ENCODE measurements around the gene SEPTIN10.

The SEPTIN10 gene

DNA sequence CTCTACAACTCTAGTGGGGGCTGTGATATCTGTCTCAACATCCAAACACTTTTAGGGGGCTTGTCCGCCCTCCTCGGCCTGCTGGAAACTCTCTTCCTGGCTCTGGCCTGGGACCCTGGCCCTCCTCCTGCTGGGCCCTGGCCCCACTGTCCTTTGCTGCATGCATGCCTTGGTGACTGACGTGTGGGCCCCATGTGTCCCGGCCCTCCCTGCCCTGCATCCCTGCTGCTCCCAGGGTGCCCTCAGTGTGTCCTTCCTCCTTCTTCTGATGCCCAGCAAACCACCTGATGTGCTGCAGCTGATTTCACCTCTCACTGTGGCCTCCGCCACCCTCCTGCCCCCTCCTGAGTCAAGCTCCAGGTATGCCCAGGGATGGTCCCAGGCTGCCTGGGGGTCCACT, 101.7 kb downstream of the SEPTIN10 start:
- TF ChIP-seq, protein P1, sequence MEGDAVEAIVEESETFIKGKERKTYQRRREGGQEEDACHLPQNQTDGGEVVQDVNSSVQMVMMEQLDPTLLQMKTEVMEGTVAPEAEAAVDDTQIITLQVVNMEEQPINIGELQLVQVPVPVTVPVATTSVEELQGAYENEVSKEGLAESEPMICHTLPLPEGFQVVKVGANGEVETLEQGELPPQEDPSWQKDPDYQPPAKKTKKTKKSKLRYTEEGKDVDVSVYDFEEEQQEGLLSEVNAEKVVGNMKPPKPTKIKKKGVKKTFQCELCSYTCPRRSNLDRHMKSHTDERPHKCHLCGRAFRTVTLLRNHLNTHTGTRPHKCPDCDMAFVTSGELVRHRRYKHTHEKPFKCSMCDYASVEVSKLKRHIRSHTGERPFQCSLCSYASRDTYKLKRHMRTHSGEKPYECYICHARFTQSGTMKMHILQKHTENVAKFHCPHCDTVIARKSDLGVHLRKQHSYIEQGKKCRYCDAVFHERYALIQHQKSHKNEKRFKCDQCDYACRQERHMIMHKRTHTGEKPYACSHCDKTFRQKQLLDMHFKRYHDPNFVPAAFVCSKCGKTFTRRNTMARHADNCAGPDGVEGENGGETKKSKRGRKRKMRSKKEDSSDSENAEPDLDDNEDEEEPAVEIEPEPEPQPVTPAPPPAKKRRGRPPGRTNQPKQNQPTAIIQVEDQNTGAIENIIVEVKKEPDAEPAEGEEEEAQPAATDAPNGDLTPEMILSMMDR (conservative IDR thresholded peaks at IDR 0.05; ENCODE audit: low read depth, low read length), result no peak
- H3K4me3 ChIP-seq (ENCODE audit: low read depth, low read length), result no peak overlapping the region
- DNase-seq (ENCODE audit: low read depth), result no peak

DNA sequence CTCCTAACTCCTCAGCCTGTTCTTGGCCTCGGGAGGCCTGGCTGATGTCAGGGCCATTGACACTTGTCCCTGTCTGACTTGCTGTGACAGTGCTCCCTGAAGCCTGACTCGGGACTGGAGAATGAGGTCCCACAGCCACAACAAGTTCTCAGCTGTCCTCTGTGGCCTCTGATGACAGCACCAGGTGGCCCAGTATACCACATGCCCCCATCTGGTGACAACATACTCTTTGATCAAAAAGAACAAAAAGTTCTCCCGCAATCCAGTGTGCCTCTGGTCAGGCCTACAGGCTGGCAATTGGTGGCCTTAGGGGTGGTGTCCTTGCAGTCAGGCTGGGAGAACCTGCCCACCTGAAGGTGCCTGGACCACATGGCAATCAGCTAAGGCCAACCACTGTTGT, 102.6 kb downstream of the SEPTIN10 start:
- DNase-seq (ENCODE audit: low read depth), result no peak
- no peak overlapping the region for H3K4me3 ChIP-seq (ENCODE audit: low read depth, low read length)
- TF ChIP-seq, protein P1 (conservative IDR thresholded peaks at IDR 0.05; ENCODE audit: low read depth, low read length), result no peak

DNA sequence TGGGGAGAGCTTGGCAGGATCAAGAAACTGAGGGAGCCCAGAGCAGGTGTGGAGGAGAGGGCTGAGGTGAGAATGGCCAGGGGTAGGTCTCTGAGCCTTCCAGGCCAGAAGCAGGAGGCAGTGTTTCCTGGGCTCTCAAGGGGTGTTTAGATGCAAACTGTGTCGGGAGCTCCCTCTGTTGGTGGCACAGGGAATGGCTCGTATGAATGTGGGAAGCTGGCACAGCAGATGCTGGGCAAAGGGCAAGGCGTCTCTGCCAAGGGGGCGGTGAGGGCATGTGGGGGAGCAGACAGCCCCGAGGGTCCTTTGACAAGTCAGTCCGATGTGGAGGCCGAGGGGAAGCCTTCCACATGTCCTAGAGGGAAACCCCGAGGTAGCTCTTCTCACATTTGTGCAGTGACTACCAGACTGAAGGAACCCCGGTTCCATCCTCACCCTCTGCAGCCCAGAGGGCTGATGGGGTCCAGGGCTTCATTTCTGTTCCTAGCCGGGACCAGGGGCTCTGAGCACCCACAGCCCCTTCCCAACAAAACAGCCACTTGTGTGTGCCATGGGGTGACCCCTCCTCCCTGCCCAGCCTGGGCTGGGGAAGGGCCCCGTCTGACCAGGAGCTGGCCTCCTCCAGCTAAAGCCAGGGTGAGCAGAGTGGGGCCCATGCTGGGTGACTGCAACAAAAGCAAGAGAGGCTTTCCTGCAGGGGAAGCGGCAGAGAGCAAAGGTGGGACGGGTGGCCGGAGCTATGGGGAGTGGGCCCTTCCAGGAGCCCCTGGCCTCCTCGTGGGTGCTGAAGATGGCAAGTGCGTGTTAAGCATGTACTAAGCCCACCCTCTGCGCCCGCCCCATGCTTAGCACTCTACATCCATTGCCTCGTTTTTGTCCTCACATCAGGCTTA, 103.4 kb downstream of the SEPTIN10 start:
- DNase-seq (ENCODE audit: low read depth), result peak; percentile 83
- no peak overlapping the region for H3K4me3 ChIP-seq (ENCODE audit: low read depth, low read length)
- TF ChIP-seq, protein P1 (conservative IDR thresholded peaks at IDR 0.05; ENCODE audit: low read depth, low read length), result peak; percentile 95

DNA sequence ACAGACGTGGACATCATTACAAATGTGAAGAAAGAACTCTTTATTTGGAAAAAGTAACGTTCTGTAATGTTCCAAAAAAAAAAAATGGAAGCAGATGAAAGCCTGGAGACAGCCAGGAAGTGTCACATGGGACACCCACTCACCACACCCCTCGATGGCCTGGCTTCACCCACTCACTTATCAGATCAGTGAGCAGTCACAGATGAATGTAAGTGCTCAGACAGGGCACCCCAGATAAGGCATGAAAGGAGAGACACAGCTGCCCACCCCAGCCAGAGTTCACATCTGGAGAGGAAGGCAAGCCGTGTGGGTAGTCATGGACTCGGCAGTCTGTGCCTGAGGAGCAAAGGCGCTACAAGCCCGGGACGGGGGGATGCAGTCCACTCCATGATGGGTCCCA, 105.2 kb downstream of the SEPTIN10 start:
- no peak for DNase-seq (ENCODE audit: low read depth)
- H3K4me3 ChIP-seq (ENCODE audit: low read depth, low read length), result no peak overlapping the region
- TF ChIP-seq, protein P1 (conservative IDR thresholded peaks at IDR 0.05; ENCODE audit: low read depth, low read length), result no peak

DNA sequence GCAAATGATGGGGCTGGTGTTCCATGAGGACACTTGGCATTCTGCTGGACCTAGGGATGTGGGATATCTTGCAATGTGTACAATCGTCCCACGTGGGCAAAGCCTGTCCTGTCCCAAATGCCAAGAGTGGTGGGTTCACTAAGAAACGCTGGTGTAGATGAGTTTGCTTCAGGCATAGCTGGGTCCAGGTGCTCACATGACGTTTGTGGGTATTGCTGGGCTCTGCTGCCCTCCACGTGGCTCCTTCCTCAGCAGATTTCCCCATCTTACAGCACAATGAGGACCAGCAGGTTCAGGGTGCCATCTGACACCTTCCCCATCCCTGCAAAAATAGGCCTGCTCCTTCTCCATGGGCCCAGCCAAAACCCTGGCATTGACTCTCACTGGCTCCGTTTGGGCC, 105.9 kb downstream of the SEPTIN10 start:
- no peak for DNase-seq (ENCODE audit: low read depth)
- H3K4me3 ChIP-seq (ENCODE audit: low read depth, low read length), result no peak overlapping the region

DNA sequence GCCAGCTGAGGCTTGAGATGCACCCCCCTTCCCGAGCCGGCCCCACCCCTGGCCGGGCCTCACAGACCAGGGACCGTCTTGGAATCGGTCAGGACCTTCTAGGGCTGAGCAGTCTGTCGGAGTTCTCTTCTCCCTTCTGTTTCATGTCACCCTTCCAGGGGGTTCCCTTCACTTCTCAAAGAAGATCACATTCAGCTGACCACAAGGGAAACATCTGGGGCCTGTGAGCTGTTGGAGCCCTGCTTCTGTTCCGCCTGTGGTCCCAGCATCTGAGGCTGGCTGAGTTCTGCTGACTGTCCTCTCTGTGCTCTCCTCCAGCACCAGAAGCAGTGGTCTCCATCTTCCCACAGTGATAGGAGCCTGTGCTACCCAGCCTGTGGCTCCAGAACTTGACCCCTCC, 106.5 kb downstream of the SEPTIN10 start:
- no peak overlapping the region for H3K4me3 ChIP-seq (ENCODE audit: low read depth, low read length)
- TF ChIP-seq, protein P1 (conservative IDR thresholded peaks at IDR 0.05; ENCODE audit: low read depth, low read length), result no peak
- no peak for DNase-seq (ENCODE audit: low read depth)

More for the DNA sequence above, 105.9 kb downstream of the SEPTIN10 start:
- TF ChIP-seq, protein P1 (conservative IDR thresholded peaks at IDR 0.05; ENCODE audit: low read depth, low read length), result no peak

DNA sequence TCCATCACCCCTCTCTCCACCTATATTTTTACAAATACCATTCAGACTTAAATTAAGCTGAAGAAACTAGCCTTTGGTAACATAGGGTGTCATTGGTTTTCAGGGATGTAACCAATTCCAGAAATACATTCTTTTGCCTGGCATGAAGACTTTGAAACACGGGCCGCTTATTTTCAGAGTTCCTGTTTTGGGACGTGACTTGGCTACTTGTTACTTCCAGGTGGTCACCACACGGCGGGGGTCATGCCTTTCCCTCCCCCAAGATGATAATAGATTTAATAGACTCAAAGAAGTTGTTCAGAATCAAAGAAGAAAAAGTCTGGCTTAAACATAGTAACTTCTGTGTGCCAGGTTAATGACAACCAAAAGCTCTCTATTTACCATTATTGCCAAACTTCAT, 110.6 kb downstream of the SEPTIN10 start:
- no peak for DNase-seq (ENCODE audit: low read depth)
- TF ChIP-seq, protein P1 (conservative IDR thresholded peaks at IDR 0.05; ENCODE audit: low read depth, low read length), result no peak
- H3K4me3 ChIP-seq (ENCODE audit: low read depth, low read length), result no peak overlapping the region
